OCI-LY7 (cell line): Measurements from ENCODE around the gene EFCAB13. TPM values are rescaled to one million over a fixed set of nuclear protein-coding genes. Genes with fewer than 3 reads are reported as not detected.

Source experiments
- BruUV-seq: library from RNA; stranded (reverse); fragments of 400-500 nt; replicated peaks from 2 replicates; lab custom pipeline; 2021; lab: Mats Ljungman, UMichigan
- CTCF ChIA-PET: fragments of 300-600 bp; sonication (Branson Sonifier 250); formaldehyde crosslinking; loops from one replicate; lab custom pipeline; 2022; ENCODE audit warnings: antibody characterized with exemption; ENCODE audit not compliant: unreplicated experiment; lab: Charles Lee
- POLR2A ChIA-PET: fragments of 300-600 bp; sonication (Branson Sonifier 250); formaldehyde crosslinking; loops from one replicate; lab custom pipeline; 2022; ENCODE audit warnings: antibody characterized with exemption; lab: Charles Lee
- DNase-seq: peaks from one replicate; pipeline ENCODE4 v3.0.0-alpha.2; 2015; ENCODE audit warnings: low spot score
- H2AFZ ChIP-seq: fragments of 200-600 bp; sonication (generic), shearing (Covaris generic); 2 replicates; pipeline ENCODE4 v1.6.1; 2014; ENCODE audit warnings: mild to moderate bottlenecking, antibody characterized with exemption, low read length, moderate library complexity
- H3K27ac ChIP-seq: fragments of 200-600 bp; sonication (generic); 2 replicates; pipeline ENCODE4 v1.5.1; 2014; ENCODE audit warnings: mixed run types, low read depth, mild to moderate bottlenecking, moderate library complexity, low read length, inconsistent platforms; ENCODE audit not compliant: poor library complexity, severe bottlenecking
- H3K36me3 ChIP-seq: fragments of 200-600 bp; sonication (generic); 2 replicates; pipeline ENCODE4 v1.6.1; 2014; ENCODE audit warnings: mild to moderate bottlenecking, antibody characterized with exemption, low read length, moderate library complexity, mixed read lengths; ENCODE audit not compliant: insufficient read depth
- H3K4me1 ChIP-seq: fragments of 200-600 bp; sonication (generic); 2 replicates; pipeline ENCODE4 v1.5.1; 2014; ENCODE audit warnings: mild to moderate bottlenecking, low read length; ENCODE audit not compliant: insufficient read depth, poor library complexity, severe bottlenecking
- H3K4me2 ChIP-seq: fragments of 200-600 bp; sonication (generic); 2 replicates; pipeline ENCODE4 v1.6.1; 2014; ENCODE audit warnings: mild to moderate bottlenecking, low read length
- H3K4me3 ChIP-seq: fragments of 200-600 bp; sonication (generic); 2 replicates; pipeline ENCODE4 v1.5.1; 2014; ENCODE audit warnings: mild to moderate bottlenecking, low read depth, low read length; ENCODE audit not compliant: poor library complexity, severe bottlenecking
- H3K79me2 ChIP-seq: fragments of 200-600 bp; sonication (generic); 2 replicates; pipeline ENCODE4 v1.6.1; 2016; ENCODE audit warnings: low read depth, mild to moderate bottlenecking, low read length, moderate library complexity, mixed read lengths; ENCODE audit not compliant: insufficient read depth
- H3K9me2 ChIP-seq: fragments of 200-600 bp; sonication (generic); 2 replicates; pipeline ENCODE4 v1.6.1; 2016; ENCODE audit warnings: mild to moderate bottlenecking, low read length, mixed read lengths; ENCODE audit not compliant: insufficient read depth
- H3K9me3 ChIP-seq: fragments of 200-600 bp; sonication (generic); 2 replicates; pipeline ENCODE4 v1.6.1; 2014; ENCODE audit warnings: mild to moderate bottlenecking, mixed run types, low read length, mixed read lengths
- H4K20me1 ChIP-seq: fragments of 200-600 bp; sonication (generic); 2 replicates; pipeline ENCODE4 v1.6.1; 2014; ENCODE audit warnings: mild to moderate bottlenecking, antibody characterized with exemption, low read length, moderate library complexity, mixed read lengths; ENCODE audit not compliant: insufficient read depth
- EZH2phosphoT487 ChIP-seq: fragments of 200-600 bp; sonication (generic); IDR thresholded peaks from 2 replicates; pipeline ENCODE4 v1.6.1; 2018; ENCODE audit warnings: low read depth, borderline replicate concordance, mild to moderate bottlenecking, mixed run types, antibody characterized with exemption, low read length, moderate library complexity, mixed read lengths
- intact Hi-C: fragments of 100-400 bp; cut with micrococcal nuclease; formaldehyde crosslinking; loops from one replicate; pipeline ENCODE4 v1.10.0; 2022; ENCODE audit not compliant: unreplicated experiment
- total RNA-seq, 2 experiments: library from RNA; depleted of rRNA in 1 of 2; stranded (reverse); fragments of >200 nt in 1 of 2; shearing (Covaris generic) in 1 of 2; gene quantifications; 2 replicates each; pipeline ENCODE4 v1.2.3, GENCODE V29; 2014 to 2022
- TF ChIP-seq, protein P1 (sequence below): fragments of 200-600 bp; sonication (generic); conservative IDR thresholded peaks from 2 replicates; pipeline ENCODE4 v1.5.1; 2014; ENCODE audit warnings: mild to moderate bottlenecking, antibody characterized with exemption, low read length, moderate library complexity, mixed read lengths

Gene EFCAB13
- total RNA-seq, 2 experiments from 2014 or later = 4.5 to 5.3 TPM

DNA sequence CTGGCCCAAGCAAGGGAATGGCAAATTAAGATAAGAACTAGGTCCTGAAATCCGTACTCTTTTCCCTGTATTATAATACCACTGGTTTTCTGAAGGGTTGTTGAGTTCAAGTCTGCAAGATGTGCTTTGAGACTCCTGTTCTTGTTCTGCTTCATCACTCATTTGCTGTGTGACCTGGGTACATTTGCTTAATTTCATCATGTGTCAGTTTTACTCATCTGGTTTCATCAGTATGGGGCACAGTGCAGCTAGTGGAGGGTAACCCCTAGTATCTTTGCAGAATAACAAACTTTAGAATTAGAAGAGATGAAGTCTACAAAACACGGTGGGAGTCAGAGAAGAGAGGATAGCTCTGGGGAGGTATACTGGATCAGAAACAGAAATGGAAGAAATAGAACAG is 21.9 kb upstream of the EFCAB13 start:
- Histone ChIP-seq H3K9me2 (no peaks in the 10 kb centered on the region), H3K4me3 (no peak overlapping the region), H3K27ac (no peak overlapping the region), H3K4me2 (no peak overlapping the region), H3K36me3 (no peaks in the 10 kb centered on the region), H2AFZ (no peak overlapping the region), H3K79me2 (no peaks in the 10 kb centered on the region), H3K4me1 (no peaks in the 10 kb centered on the region), H4K20me1 (no peaks in the 10 kb centered on the region), H3K9me3 (no peaks in the 10 kb centered on the region)
- DNase-seq = no peak
- POLR2A ChIA-PET = no interaction called here
- CTCF ChIA-PET = no interaction called here
- BruUV-seq = no TSS peak
- intact Hi-C loops = no loop called here
- no peak for TF ChIP-seq EZH2phosphoT487
- TF ChIP-seq, protein P1, sequence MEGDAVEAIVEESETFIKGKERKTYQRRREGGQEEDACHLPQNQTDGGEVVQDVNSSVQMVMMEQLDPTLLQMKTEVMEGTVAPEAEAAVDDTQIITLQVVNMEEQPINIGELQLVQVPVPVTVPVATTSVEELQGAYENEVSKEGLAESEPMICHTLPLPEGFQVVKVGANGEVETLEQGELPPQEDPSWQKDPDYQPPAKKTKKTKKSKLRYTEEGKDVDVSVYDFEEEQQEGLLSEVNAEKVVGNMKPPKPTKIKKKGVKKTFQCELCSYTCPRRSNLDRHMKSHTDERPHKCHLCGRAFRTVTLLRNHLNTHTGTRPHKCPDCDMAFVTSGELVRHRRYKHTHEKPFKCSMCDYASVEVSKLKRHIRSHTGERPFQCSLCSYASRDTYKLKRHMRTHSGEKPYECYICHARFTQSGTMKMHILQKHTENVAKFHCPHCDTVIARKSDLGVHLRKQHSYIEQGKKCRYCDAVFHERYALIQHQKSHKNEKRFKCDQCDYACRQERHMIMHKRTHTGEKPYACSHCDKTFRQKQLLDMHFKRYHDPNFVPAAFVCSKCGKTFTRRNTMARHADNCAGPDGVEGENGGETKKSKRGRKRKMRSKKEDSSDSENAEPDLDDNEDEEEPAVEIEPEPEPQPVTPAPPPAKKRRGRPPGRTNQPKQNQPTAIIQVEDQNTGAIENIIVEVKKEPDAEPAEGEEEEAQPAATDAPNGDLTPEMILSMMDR = no peak

DNA sequence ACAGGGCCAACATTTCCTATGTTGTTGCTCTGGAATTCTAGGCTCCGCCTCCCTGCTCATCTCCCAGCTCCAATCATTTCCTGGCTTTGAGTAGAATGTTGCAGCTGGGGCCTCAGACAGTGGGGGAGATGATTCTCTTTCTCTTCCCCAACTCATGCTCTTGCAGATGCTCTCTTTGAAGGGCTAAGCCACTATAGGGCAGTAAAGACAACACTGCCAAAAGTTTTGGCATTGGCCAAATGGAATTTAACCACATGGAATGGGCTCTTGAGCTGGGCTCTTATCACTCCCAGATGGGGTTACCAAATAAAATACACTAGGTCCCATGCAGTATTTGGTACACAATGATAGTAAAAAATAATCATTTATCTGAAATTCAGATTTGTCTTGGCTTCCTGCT is 19.6 kb upstream of the EFCAB13 start:
- Histone ChIP-seq H3K4me3 (no peak overlapping the region), H3K9me2 (no peaks in the 10 kb centered on the region), H3K27ac (no peak overlapping the region), H3K79me2 (no peaks in the 10 kb centered on the region), H2AFZ (no peak overlapping the region), H3K36me3 (no peaks in the 10 kb centered on the region), H3K9me3 (no peaks in the 10 kb centered on the region), H3K4me1 (no peaks in the 10 kb centered on the region), H4K20me1 (no peaks in the 10 kb centered on the region), H3K4me2 (no peak overlapping the region)
- no peak for TF ChIP-seq EZH2phosphoT487
- TF ChIP-seq, protein P1 = no peak
- no peak for DNase-seq
- ChIA-PET CTCF (no interaction called here), POLR2A (no interaction called here)
- intact Hi-C loops = no loop called here
- BruUV-seq = no TSS peak

DNA sequence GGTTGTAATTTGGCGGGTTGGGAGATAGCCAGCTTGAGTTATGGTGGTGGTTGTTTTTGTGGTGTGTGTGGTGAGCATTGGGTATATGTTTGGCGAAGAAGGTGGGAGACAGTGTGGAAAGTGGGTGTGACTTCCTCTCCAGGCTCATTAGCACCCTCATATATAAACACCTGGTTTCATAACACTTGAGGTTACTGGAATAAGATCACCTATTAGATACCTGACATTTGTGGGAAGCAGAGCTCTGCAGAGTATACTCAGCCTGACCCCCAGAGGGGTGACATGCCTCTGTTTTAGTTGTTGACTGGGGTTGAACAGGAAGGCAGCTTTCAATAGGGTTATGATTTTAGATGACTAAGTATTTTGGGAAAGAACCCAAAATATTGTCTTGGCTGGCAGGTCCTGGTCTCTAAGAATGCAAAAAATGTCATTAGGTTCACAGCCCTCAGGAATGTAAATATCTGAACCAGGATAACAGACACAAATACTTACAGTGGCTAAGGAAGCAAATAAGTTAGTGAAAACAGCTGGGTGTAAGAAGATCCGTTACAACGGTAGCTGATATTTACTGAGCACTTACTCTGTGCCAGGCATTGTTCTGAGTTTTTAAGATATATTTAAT is 18.3 kb upstream of the EFCAB13 start:
- BruUV-seq = no TSS peak

More for the DNA sequence above, 18.3 kb upstream of the EFCAB13 start:
- Histone ChIP-seq H3K9me3 (no peaks in the 10 kb centered on the region), H3K4me3 (no peak overlapping the region), H3K79me2 (no peaks in the 10 kb centered on the region), H4K20me1 (no peaks in the 10 kb centered on the region), H3K9me2 (no peaks in the 10 kb centered on the region), H3K27ac (no peak overlapping the region), H3K4me1 (no peaks in the 10 kb centered on the region), H3K36me3 (no peaks in the 10 kb centered on the region), H2AFZ (no peak overlapping the region), H3K4me2 (no peak overlapping the region)
- TF ChIP-seq EZH2phosphoT487 = no peak
- TF ChIP-seq, protein P1 = no peak
- ChIA-PET POLR2A (no interaction called here), CTCF (no interaction called here)
- no peak for DNase-seq
- intact Hi-C loops = no loop called here
